Measurements from ENCODE around the gene SURF4.

Gene SURF4

GRCh38 chr9:133342570-133342969, 33.3 kb downstream of the SURF4 start:
- Histone ChIP-seq H4K20me1 (peaks cover 3 to 58% (median 28%) of the 10 kb centered on the region in 11 experiments; a peak in 18 of 22 replicates), H3K27me3 (no peaks in the 10 kb centered on the region), H3K9ac (peak overlapping the region; percentile 45 to 72 (median 67)), H3K4me2 (peak overlapping the region; percentile 57 to 99 (median 85)), H3K4me1 (peaks cover 60 to 93% (median 74%) of the 10 kb centered on the region in 10 experiments), H3K4me3 (peak overlapping the region in 2 of 10 experiments; percentile 29 to 53; a peak in 1 of 20 replicates), H3K36me3 (peaks cover 52 to 90% (median 78%) of the 10 kb centered on the region in 11 experiments), H3K9me3 (replicated peaks in 1 of 11) (no peaks in the 10 kb centered on the region; a peak in 1 of 22 replicates), H3K27ac (peak overlapping the region; percentile 31 to 82 (median 74); a peak in 21 of 22 replicates)
- TF ChIP-seq Cebpa-rat (IDR thresholded peaks at IDR 0.05) = no peak

DNA sequence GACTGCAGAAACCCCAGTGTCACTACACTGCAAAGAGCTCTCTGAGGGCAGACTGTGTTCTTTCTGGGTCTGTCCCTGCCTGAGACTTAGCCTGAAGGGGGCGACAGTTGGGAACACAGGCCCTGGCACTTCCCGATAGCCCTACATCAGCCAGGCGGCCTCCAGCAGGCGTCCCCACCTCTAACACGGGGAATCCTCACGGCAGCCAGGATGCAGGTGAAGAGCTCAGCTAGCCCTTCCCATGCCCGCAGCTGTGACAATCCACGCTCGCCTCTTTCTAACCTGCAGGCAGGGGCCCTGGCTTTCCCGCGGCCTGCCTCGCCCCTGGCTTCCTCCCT, 33.8 kb downstream of the SURF4 start:
- Histone ChIP-seq H3K4me2 (peak overlapping the region; percentile 57 to 99 (median 85)), H3K36me3 (peaks cover 52 to 90% (median 78%) of the 10 kb centered on the region in 11 experiments), H3K27me3 (no peaks in the 10 kb centered on the region), H3K27ac (peak overlapping the region; percentile 31 to 82 (median 74); a peak in 21 of 22 replicates), H3K9me3 (replicated peaks in 1 of 11) (no peaks in the 10 kb centered on the region; a peak in 1 of 22 replicates), H3K4me3 (peak overlapping the region in 2 of 10 experiments; percentile 29 to 53; a peak in 3 of 20 replicates), H4K20me1 (peaks cover 3 to 58% (median 28%) of the 10 kb centered on the region in 11 experiments; a peak in 18 of 22 replicates), H3K9ac (peak overlapping the region; percentile 45 to 72 (median 67); a peak in 21 of 22 replicates), H3K4me1 (peaks cover 61 to 98% (median 77%) of the 10 kb centered on the region in 10 experiments)
- no peak for TF ChIP-seq Cebpa-rat (IDR thresholded peaks at IDR 0.05)

- Histone ChIP-seq H3K9me3 (replicated peaks in 1 of 11) (no peaks in the 10 kb centered on the region; a peak in 1 of 22 replicates), H3K4me2 (peak overlapping the region; percentile 57 to 99 (median 85)), H3K27me3 (no peaks in the 10 kb centered on the region), H3K36me3 (peaks cover 52 to 90% (median 78%) of the 10 kb centered on the region in 11 experiments), H3K4me1 (peaks cover 62 to 99% (median 77%) of the 10 kb centered on the region in 10 experiments), H3K27ac (peak overlapping the region; percentile 57 to 82 (median 75)), H3K4me3 (peak overlapping the region in 4 of 10 experiments; percentile 12 to 53 (median 27); a peak in 6 of 20 replicates), H4K20me1 (peaks cover 3 to 54% (median 24%) of the 10 kb centered on the region in 11 experiments; a peak in 18 of 22 replicates), H3K9ac (peak overlapping the region; percentile 45 to 75 (median 67))
- TF ChIP-seq Cebpa-rat (IDR thresholded peaks at IDR 0.05) = no peak
Observed at GRCh38 chr9:133341369-133342068, 34.3 kb downstream of the SURF4 start.

DNA sequence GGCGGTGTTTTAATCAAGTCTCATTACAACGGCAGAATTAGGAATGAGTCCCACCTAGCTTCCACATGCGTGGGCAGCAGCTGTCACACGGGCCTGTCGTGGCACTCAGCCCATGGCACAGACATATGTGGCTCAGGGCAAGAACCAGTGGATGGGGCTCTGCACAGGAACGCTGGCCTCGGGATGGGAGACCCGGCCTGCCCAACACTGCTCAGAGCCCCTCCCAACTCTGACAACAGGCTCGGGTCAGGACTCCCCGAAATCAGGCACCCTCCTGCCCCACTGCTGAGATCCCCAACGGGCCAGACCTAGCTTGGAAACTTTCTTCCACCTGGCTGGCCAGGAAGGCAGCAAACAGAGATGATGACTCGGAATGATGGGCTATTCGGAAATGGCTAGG, 34.9 kb downstream of the SURF4 start:
- H3K4me1 ChIP-seq = peaks cover 60 to 97% (median 75%) of the 10 kb centered on the region in 10 experiments
- H4K20me1 ChIP-seq = peaks cover 0 to 48% (median 18%) of the 10 kb centered on the region in 11 experiments; a peak in 16 of 22 replicates
- peak overlapping the region; percentile 45 to 75 (median 67); a peak in 21 of 22 replicates for H3K9ac ChIP-seq
- peak overlapping the region; percentile 57 to 99 (median 85) for H3K4me2 ChIP-seq
- peak overlapping the region; percentile 57 to 82 (median 75) for H3K27ac ChIP-seq
- H3K36me3 ChIP-seq = peaks cover 47 to 84% (median 74%) of the 10 kb centered on the region in 11 experiments
- H3K27me3 ChIP-seq = no peaks in the 10 kb centered on the region
- H3K9me3 ChIP-seq (replicated peaks in 1 of 11) = no peaks in the 10 kb centered on the region; a peak in 1 of 22 replicates
- peak overlapping the region in 3 of 10 experiments; percentile 25 to 53 (median 29); a peak in 5 of 20 replicates for H3K4me3 ChIP-seq
- TF ChIP-seq Cebpa-rat (IDR thresholded peaks at IDR 0.05) = no peak

- peaks cover 41 to 78% (median 67%) of the 10 kb centered on the region in 11 experiments for H3K36me3 ChIP-seq
Observed at GRCh38 chr9:133340256-133340655, 35.6 kb downstream of the SURF4 start.

DNA sequence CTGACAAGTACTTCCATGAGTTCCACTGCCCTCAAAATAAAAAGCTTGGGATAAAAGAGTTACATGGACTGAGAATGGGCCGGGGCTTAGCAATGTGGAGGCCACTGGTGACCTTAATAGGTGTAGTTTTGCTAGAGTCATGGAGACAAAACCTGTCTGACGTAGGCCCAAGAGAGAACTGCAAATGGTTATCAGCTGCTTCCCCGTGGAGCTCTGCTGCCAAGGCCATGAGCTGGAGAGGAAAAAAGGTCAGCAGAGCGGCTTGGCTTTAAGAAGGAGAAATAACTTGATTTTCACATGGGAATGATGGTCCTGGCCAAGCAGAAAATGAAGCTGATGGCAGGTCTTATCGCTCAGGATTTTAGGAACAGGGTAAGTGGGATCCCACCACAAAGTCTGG, 36.2 kb downstream of the SURF4 start:
- TF ChIP-seq Cebpa-rat (IDR thresholded peaks at IDR 0.05) = no peak
- H3K36me3 ChIP-seq = peaks cover 35 to 75% (median 63%) of the 10 kb centered on the region in 11 experiments

More at GRCh38 chr9:133340256-133340655, 35.6 kb downstream of the SURF4 start:
- peaks cover 55 to 90% (median 71%) of the 10 kb centered on the region in 10 experiments for H3K4me1 ChIP-seq
- H4K20me1 ChIP-seq = peaks cover 0 to 47% (median 12%) of the 10 kb centered on the region in 11 experiments; a peak in 12 of 22 replicates
- peak overlapping the region; percentile 18 to 75 (median 65); a peak in 16 of 22 replicates for H3K9ac ChIP-seq
- H3K9me3 ChIP-seq (replicated peaks in 1 of 11) = no peaks in the 10 kb centered on the region; a peak in 1 of 22 replicates
- no peaks in the 10 kb centered on the region for H3K27me3 ChIP-seq
- H3K27ac ChIP-seq = peak overlapping the region; percentile 23 to 82 (median 75); a peak in 20 of 22 replicates
- TF ChIP-seq Cebpa-rat (IDR thresholded peaks at IDR 0.05) = no peak
- peak overlapping the region; percentile 57 to 99 (median 85) for H3K4me2 ChIP-seq
- H3K4me3 ChIP-seq = peak overlapping the region in 4 of 10 experiments; percentile 8 to 49 (median 27); a peak in 6 of 20 replicates

DNA sequence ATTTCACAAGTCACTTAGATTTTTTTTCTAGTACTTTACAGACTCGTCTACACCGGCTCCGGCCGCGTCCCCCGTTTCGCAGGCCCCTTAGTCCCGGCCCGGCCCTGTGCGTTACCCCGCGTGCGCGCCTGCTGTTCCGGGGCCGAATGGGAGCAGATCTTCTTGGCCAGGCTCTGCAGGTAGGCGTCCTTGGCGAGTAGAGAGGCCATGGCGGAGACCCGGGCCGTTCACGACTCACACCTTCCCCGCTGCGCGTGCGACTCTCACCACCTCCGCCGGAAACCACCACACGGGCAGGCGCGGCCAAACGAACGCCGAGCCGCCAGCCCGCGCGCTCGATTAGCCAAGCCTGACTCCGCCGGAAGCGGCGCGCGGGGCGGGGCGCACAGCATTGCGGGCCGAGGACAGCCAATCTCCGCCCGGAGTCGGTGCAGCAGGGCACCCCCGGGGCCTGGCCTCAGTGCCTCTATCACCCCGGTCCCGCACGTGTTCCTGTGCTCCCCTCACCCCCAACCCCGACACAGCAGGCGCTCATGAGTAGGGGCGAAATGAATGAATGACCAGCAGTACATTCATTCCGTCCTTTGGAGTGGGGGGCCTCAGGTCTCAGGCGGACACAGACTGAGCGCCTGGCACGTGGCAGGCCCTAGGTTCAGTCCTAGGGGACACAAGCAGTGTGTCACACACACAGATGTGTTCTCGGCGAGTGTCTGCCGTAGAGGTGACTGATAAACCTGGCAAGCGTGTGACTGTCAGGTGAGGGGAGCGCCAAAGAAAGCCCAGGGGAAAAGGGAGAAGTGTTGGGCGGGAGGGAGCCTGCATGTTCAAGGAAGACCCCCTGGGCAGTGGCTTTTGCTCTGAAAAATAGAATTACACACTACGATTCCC, 39.7 kb downstream of the SURF4 start, which contains the start of gene SURF6:
SURF6 (minus strand) TSS at position 265 of the 888 bp plus-strand sequence; CDS start at position 209, 56 bp downstream.
- H3K36me3 ChIP-seq = peaks cover 42 to 75% (median 65%) of the 10 kb centered on the region in 11 experiments
- H3K27ac ChIP-seq = peak within 1 kb of the TSS; percentile 25 to 95 (median 83); a peak in 21 of 22 replicates
- H3K27me3 ChIP-seq = no peaks in the 10 kb centered on the region

More for the DNA sequence above, 36.2 kb downstream of the SURF4 start:
- peak overlapping the region in 10 of 11 experiments; percentile 3 to 70 (median 56); a peak in 11 of 22 replicates for H3K9ac ChIP-seq
- peaks cover 0 to 47% (median 9%) of the 10 kb centered on the region in 11 experiments; a peak in 14 of 22 replicates for H4K20me1 ChIP-seq
- peak overlapping the region; percentile 57 to 99 (median 85); a peak in 20 of 22 replicates for H3K4me2 ChIP-seq
- H3K27me3 ChIP-seq = no peaks in the 10 kb centered on the region
- H3K27ac ChIP-seq = peak overlapping the region; percentile 23 to 82 (median 75); a peak in 20 of 22 replicates
- H3K9me3 ChIP-seq (replicated peaks in 1 of 11) = no peaks in the 10 kb centered on the region; a peak in 1 of 22 replicates
- H3K4me3 ChIP-seq = peak overlapping the region in 2 of 10 experiments; percentile 29 to 49; a peak in 5 of 20 replicates
- H3K4me1 ChIP-seq = peaks cover 61 to 90% (median 77%) of the 10 kb centered on the region in 10 experiments

More for the DNA sequence above, 39.7 kb downstream of the SURF4 start, which contains the start of gene SURF6:
- H3K9me3 ChIP-seq (replicated peaks in 1 of 11) = no peaks in the 10 kb centered on the region; a peak in 1 of 22 replicates
- peak within 1 kb of the TSS; percentile 78 to 96 (median 88) for H3K9ac ChIP-seq
- peaks cover 3 to 50% (median 39%) of the 10 kb centered on the region in 11 experiments; a peak in 21 of 22 replicates for H4K20me1 ChIP-seq
- peaks cover 37 to 81% (median 58%) of the 10 kb centered on the region in 10 experiments for H3K4me1 ChIP-seq
- peak within 1 kb of the TSS; percentile 81 to 99 (median 87) for H3K4me2 ChIP-seq
- H3K4me3 ChIP-seq = peak within 1 kb of the TSS; percentile 79 to 99 (median 92)
- TF ChIP-seq Cebpa-rat (IDR thresholded peaks at IDR 0.05) = no peak

Data from BLaER1 treated with 17β-estradiol and CSF1 and Interleukin-3, amounts not matched to agents 10 nM and 100 nM (cell line).